ENCODE measurements around the gene PRPH2.
"Not testable (repeated sequence)": the region's sequence is repeated elsewhere in the genome, so short reads cannot be mapped to it uniquely, and the experiment has no call there.

The PRPH2 gene

DNA sequence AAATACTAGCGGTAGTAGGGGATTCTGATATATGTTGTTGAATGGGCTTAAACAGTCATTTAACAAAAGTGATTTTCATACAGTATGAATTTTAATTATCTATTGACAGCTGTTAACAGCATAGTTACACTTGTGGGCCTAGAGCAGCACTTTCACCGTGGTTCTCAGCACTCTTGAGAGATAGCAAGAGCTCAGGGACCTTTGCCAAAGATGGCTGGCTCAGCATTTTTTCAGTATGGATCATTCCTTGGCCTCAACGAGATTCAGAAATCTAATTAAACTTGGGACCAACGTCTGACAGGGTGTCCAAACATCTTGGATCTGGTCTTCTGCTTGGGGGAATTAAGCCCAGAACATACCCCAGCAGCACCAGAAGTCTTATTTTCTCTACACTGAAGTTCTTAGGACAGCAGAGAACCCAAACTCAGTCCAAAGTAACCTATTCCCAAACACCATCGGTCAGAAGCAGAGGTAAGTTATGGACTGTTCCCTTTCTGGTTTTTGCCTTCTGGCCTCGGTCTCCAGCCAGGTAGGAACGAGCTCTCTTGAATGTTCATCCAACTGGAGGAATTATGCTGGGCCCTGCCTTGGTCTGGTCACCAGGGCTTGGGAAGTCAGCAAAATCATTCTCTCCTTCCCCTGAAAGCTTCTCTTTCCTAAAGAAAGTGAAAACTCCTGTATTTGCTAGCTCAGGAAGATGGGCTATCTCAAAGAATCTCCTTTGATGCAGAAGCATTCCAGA is 25.7 kb downstream of the PRPH2 start:
- no peak for DNase-seq

DNA sequence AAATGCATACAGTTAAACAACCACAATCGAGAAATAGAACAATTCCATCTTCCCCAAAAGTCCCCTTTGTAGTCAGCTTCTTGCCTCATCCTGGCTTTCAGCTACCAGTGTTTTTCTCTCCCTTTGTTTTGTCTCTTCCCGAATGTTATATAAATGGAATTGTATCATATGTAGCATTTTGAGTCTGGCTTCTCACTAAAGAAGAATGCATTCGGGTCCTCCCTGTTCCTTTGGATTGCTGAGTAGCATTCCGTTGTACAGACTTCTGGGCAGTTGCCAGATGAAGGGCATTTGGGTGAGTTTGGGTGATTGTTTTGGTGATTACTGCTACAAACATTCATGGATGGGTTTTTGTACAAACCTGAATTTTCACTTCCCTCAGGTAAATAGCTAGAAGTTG is 27.8 kb downstream of the PRPH2 start:
- no peak for DNase-seq

DNA sequence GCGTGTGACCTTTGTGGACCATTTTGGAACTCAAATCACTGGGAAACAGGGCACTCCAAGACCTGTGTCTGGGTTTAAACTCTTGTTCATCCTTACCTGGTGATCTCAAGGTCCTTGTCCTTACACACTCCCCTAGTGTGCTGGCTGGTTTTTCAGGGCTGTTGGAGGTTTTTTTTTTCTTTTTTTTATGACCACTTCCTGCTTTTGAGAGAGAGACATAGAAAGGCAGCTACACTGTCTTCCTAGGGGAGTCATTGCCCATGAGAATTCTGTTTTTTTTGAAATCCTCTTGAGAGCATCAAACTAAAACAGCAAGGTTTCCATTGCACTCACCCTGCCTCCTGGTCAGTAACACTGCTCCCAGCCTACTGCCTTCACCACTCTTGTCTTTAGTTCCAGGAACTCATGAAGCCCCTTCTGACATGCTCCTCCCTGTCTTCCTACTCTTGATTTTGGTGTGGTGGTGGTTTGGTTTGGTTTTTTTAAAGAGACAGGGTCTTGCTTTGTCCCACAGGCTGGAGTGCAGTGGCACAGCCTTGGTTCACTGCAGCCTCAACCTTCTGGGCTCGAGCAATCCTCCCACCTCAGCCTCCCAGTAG is 28.6 kb downstream of the PRPH2 start:
- DNase-seq = no peak

DNA sequence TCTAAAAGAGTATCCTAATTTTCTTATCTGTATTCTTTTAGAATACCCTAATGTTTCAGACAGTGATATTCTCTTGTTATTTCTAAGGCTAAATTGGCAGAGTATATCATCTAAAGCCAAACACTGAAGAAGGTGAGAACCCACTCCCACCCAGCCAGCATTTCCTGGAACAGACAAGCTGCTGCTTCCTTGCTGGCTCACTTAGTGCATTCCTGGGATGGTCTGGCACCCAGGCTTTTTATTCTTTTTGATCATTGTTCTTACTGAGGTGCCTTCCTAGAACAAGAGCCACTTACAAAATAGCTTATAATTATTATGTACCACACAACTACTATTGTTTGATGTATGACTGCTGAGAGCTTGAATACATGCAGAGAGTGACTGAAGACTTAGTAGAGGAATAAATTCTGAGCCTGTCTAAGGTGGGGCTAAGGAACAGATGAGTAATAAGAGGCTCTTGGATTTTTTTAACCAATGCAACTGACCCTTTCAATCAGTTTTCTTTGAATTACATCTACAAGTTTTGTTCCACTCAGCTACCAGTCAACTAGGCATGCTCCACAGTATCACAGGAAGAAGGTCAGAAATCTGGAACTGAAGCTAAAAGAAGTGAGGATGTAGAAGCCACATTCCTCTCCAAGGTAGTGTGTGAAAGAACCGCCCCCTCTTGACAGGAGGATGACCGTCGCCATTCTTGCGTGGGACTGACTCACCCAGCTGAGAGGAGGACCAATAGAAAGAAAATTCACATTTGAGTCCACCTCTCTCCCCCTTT is 30.1 kb downstream of the PRPH2 start:
- no peak for DNase-seq

DNA sequence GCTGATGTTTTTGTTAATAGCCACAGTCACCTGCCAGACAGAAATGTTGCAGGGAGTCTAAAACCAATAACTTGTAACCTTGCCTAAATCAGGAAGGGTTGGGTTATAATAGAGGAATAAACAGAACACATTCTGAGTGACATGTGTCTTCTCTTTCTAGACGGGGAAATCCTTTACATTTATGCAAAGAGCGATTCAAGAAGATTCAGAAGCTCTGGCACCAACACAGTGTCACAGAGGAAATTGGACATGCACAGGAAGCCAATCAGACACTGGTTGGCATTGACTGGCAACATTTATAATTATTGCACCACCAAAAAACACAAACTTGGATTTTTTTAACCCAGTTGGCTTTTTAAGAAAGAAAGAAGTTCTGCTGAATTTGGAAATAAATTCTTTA is 31.5 kb downstream of the PRPH2 start:
- no peak for DNase-seq

DNA sequence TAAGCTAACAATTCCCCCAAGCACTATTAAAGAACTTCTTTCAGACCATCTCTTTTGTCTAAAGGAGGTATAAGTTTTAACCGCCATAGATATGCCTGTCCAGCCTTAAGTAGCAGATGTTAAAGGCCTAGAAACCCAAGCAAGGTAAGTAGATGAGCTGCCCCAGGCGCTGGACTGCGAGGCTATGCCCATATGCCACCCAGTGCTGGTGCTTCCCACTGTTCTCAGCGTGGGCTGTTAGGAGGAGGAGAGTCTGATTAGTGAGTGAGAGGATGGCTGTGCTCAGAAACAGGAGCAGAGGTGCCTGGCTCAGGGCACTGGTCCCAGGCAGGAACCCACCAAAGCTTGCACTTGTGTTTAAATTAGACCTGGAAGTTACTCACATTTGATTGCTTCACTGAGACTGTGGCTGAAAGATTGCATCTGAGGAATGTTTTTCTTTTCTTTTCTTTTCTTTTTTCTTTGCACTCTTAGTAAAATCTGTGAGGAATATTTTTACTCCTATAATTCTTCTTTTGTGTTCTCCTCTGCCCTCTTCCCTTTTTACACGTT is 32.2 kb downstream of the PRPH2 start:
- DNase-seq = no peak

- no peak for DNase-seq
Measured at GRCh38 chr6:42689371-42689770, 33.0 kb downstream of the PRPH2 start.

- no peak for DNase-seq
Measured at GRCh38 chr6:42688281-42688680, 34.1 kb downstream of the PRPH2 start.

- no peak for DNase-seq
Measured at GRCh38 chr6:42679358-42679757, 43.0 kb downstream of the PRPH2 start.

GRCh38 chr6:42674780-42675179 is 47.6 kb downstream of the PRPH2 start:
- DNase-seq = no peak

DNA sequence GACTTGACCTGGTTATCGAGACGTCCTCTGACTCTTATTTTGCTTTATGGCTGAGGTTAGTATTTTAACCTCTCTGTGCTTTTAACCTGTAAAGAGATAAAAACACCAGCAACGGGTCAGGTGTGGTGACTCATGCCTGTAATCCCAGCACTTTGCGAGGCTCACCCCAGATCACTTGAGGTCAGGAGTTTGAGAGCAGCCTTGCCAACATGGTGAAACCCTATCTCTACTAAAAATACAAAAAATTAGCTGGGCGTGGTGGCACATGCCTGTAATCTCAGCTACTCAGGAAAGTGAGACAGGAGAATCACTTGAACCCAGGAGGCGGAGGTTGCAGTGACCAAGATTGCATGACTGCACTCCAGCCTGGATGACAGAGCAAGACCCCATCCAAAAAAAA is 48.0 kb downstream of the PRPH2 start:
- DNase-seq = not testable (repeated sequence)

GRCh38 chr6:42664718-42665117 is 57.7 kb downstream of the PRPH2 start:
- DNase-seq = no peak

DNA sequence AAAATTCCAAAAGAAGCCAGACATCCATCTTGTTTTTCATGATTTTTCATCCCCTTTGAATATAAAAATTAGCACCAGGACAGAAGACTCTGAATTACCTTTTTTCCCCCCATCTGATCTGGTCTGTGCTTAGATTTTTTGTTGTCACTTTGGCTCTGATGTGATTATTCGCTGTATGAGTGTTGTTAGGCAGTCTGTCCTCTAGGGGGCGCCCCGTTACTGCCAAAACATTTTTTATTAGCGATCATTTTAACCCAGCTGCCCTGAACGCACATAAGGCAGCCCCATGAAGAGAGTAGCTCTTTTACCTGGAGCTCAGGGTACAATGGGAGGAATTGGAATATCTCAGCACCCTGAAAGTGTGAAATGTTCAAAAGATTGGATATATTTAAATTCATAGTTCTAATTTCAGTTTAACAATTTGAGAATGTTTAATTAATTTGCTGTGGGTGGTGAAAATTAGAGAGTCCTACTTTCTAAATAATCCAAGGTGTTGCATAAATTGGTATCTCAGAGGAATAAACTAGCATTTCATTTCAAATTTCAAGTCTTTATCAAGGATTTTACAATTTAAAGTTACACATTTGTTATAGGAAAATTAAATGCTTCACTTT is 60.8 kb downstream of the PRPH2 start:
- DNase-seq = peak; percentile 86

GRCh38 chr6:42659806-42660205 is 62.6 kb downstream of the PRPH2 start:
- no peak for DNase-seq

DNA sequence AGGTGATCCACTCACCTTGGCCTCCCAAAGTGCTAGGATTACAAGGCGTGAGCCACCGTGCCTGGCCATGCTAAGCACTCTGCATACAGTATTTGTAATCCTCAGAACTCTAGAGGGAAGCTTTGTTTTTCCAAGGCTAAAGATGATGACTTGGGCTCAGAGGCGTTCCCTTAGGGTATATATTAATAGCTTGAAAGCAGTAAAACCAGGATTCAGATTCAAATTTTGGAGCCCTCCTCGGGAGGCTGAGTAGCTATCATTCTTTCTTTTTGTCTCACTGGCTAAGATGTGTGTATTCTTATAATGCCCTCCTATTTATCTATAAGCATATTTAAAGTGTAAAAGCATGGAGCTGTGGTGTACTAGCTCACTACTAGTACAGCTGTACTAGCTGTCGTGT is 68.5 kb downstream of the PRPH2 start:
- DNase-seq = no peak

GRCh38 chr6:42652024-42652746 is 70.2 kb downstream of the PRPH2 start:
- no peak for DNase-seq
